GM19099 (cell line): ENCODE measurements around the gene NAGLU.

ENCODE experiments used
- POLR2A ChIP-seq: IDR thresholded peaks from 3 replicates; pipeline ENCODE4 v1.6.1; 2011; ENCODE audit warnings: low read depth; ENCODE audit not compliant: insufficient read length; ENCODE audit errors: extremely low read depth

NAGLU gene

DNA sequence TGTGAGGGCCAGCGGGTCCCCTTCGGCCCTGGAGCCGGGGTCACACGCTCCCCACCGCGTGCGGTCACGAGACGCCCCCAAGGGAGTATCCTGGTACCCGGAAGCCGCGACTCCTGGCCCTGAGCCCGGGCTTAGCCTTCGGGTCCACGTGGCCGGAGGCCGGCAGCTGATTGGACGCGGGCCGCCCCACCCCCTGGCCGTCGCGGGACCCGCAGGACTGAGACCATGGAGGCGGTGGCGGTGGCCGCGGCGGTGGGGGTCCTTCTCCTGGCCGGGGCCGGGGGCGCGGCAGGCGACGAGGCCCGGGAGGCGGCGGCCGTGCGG, at the start of gene NAGLU:
Gene NAGLU, plus strand, starts transcription at position 194 of the 324 bp plus-strand sequence. Its CDS starts 32 bp downstream, at position 226.
- peak; percentile 85 for TF ChIP-seq POLR2A

- TF ChIP-seq POLR2A = no peak
These were observed 48.0 kb upstream of the NAGLU start for GRCh38 chr17:42488032-42488431.

DNA sequence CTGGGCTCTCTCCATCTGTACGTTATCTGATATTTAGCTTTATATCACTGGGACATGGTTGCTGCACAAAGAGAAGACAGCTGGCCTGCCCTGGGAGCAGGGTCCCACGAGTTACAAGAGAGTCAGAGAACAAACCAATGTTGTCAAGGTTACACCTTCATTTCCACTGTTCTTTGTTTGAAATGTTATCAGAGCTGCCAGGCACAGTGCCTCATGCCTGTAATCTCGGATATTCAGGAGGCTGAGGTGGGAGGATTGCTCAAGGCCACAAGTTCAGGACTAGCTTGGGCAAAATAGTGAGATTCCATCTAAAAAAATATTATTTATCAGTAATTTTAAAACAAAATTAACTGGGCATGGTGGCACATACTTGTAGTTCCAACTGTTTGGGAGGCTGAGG, 42.7 kb upstream of the NAGLU start:
- no peak for TF ChIP-seq POLR2A

DNA sequence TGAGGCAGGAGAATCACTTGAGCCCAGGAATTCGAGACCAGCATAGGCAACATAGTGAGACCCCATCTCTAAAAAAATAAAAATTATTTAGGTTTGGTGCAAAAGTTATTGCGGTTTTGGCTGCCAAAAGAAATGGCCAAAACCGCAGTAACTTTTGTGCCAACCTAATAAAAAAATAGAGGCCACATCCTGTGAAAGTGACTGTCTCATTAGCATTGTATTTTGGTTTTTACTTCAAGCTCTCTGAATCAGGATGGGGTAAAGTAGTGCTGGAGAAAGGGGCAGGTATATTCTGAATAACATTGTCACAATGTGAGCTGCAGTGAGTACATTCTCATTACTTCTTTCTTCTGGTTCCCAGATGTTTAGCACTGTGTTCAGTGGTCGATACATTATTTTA, 41.4 kb upstream of the NAGLU start:
- TF ChIP-seq POLR2A = no peak

- TF ChIP-seq POLR2A = no peak
These were observed 37.2 kb upstream of the NAGLU start for GRCh38 chr17:42498828-42499227.

- no peak for TF ChIP-seq POLR2A
These were observed 34.0 kb upstream of the NAGLU start for GRCh38 chr17:42502091-42502490.

- no peak for TF ChIP-seq POLR2A
These were observed 33.1 kb upstream of the NAGLU start for GRCh38 chr17:42502926-42503325.

GRCh38 chr17:42507671-42508070, 28.4 kb upstream of the NAGLU start:
- TF ChIP-seq POLR2A = no peak

DNA sequence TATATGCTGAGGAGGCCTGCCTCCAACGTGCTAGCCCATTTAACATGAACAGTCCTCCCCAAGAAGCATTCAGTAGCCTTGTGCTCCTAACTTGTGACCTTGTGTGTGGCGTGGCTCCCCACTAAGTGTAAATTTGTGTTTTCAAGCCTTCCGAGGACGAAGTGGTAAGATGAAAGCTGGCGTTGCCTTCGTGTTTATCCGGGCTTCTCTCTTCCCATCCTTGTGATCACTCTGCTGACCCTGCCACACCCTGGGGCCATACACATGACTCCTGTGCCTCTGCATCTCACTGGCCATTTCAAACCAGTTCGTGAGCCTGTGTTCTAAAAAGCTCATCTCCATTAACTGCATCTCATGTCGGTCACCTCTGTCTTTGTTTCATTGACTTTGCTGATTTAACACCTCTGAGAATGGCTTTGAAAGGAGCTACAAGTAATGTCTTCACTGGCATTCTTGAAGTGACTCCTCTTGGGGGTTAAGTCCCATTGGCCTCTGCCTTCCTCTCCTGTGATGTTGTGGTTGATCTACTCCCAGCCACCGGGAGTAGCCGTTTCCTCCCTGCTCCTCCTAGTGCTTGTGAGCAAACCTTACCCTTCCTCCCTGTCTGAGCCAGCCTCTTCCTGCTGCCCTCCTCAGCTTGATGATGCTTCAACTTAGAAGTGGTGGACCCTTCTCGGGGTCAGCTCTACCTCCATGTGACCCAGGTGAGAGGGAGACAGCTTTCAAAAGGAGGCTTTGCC, 27.4 kb upstream of the NAGLU start:
- no peak for TF ChIP-seq POLR2A

DNA sequence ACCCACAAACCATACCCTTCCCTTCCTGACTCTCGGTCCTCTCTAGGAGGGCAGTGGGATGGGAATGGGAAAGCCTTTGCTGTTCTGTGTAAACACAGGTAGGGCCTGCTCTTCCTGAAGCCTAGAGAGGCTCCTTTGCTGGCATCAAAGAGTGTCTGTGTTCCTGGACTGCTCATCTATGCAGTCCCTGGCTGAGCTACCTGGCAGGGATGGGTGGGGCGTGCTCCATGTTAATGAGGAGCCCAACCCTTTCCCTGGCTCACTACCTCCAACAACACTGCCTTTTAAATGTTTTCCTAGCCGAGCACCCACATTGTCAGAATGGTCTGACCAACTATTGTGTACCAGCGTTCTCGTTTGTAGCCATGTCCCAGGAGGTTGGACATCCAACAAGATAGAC, 26.6 kb upstream of the NAGLU start:
- no peak for TF ChIP-seq POLR2A

GRCh38 chr17:42509841-42510240, 26.2 kb upstream of the NAGLU start:
- no peak for TF ChIP-seq POLR2A

DNA sequence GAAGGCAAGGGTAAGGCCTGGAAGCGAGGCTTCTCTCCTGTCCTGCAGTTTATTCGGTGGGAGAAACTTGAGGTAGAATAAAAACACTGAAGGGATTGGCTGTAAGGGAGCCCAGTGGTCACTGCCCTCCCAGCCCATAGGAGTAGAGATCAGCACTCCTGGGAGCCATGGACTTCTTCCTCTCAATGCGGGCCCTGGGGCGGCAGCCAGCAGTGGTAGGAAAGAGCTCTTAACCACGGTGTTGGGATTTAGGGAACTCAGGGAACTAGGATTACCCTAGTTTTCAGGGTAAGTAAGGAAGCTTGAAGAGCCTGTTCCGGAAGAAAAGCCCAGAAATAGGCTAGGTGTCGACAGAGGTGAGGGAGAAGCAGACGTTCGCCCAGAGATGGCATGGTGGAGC, 23.8 kb upstream of the NAGLU start:
- no peak for TF ChIP-seq POLR2A

DNA sequence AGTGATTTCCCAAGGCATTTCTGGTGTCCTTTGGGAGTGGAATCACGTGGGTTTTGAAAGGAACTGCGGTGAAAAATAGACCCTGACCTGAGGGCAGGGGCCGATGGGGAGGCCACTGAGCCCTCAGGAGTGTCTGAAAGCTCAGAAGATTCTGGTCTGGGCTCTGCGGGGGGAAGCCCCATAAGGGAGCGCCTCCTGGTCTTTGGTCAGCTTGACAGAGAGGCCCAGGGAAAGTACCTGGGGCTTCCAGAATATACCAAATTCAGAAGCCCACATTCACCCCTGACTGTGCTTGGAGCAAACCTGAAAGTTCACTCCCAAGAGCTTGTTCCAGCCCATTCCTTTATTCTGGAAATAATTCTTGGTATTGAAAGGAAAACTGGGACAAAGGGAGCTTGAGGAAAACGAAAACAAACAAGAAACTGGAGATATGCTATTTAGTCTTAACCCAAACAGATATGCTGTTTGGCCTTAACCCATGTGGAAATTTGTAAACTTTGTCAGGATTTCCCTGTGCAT, 23.2 kb upstream of the NAGLU start:
- TF ChIP-seq POLR2A = no peak

DNA sequence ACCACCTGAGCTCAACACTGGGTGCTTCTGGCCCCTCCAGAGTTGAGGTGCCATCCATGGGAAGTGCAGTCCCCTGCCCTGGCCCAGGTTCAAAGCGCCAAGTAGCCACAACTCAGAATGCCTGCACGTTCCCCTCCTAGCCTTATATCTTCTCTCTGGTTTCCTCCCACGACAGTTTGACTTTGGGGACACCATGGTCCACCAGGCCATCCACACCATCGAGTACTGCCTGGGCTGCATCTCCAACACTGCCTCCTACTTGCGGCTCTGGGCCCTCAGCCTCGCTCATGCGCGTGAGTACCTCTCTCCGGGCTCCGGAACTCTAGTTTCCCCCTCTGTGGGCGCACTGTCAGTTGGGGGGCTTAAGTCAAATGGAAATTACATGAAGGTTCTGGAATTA, 22.4 kb upstream of the NAGLU start:
- TF ChIP-seq POLR2A = no peak

DNA sequence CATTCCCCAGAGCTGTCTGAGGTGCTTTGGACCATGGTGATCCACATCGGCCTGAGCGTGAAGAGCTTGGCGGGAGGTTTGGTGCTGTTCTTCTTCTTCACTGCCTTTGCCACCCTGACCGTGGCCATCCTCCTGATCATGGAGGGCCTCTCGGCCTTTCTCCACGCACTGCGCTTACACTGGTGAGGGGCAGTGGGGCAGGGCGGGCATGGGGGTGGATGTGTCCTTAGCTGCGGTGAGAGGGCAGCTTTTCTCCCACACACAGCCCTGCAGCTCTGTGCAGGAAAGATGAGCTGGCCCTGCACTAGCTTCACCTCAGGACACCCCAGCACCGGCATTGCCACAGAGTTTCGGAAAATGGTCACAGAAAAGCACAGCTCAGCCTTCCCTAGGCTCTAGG, 21.8 kb upstream of the NAGLU start:
- TF ChIP-seq POLR2A = no peak

DNA sequence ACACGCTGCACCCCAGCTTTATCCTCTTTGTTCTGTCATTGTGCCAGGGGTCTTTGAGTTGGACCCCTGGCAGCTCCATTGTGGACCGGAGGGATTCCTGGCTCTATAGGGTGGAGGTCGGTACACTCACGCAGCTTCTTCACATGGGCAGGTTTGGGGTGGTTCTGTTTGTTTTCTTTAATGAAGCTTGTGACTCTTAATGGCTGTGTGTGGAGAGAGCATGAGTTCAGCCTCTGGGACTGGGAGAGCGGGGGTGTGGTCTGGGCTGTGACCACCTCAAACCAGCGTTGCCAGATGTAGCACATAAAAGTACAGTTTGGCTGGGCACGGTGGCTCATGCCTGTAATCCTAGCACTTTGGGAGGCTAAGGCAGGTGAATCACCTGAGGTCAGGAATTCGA, 21.2 kb upstream of the NAGLU start:
- no peak for TF ChIP-seq POLR2A

- no peak for TF ChIP-seq POLR2A
These were observed 18.5 kb upstream of the NAGLU start for GRCh38 chr17:42517516-42517915.
